BJ (cell line): ENCODE results near the gene LTK. TPM values are rescaled to one million over a fixed set of nuclear protein-coding genes. Genes with fewer than 3 reads are reported as not detected.
"Not testable (repeated sequence)": the region's sequence is repeated elsewhere in the genome, so short reads cannot be mapped to it uniquely, and the experiment has no call there.

ENCODE experiments used
- CTCF ChIA-PET: fragments of 350-600 bp; formaldehyde crosslinking; extraction: SDS; loops from one replicate; lab custom pipeline; 2021; ENCODE audit warnings: antibody characterized with exemption, inconsistent platforms; lab: Yijun Ruan, JAX
- POLR2A ChIA-PET: fragments of 300-600 bp; sonication (Branson Sonifier 250); formaldehyde crosslinking; extraction: SDS; loops from one replicate; lab custom pipeline; 2021; ENCODE audit warnings: antibody characterized with exemption; lab: Charles Lee
- DNase-seq: peaks from one replicate; pipeline ENCODE4 v3.0.0-alpha.2; 2011; ENCODE audit warnings: low read depth
- H3K27me3 ChIP-seq: 2 replicates; pipeline ENCODE4 v1.6.0; 2011; ENCODE audit warnings: low read length; ENCODE audit not compliant: control insufficient read depth, insufficient read depth
- H3K36me3 ChIP-seq: 2 replicates; pipeline ENCODE4 v1.5.1; 2011; ENCODE audit warnings: low read length; ENCODE audit not compliant: control insufficient read depth, insufficient read depth
- H3K4me3 ChIP-seq: 2 replicates; pipeline ENCODE4 v1.5.1; 2011; ENCODE audit warnings: low read depth, mild to moderate bottlenecking, control low read depth, low read length
- polyA plus RNA-seq: library from polyadenylated mRNA; depleted of rRNA; stranded (reverse); fragments of >200 nt; gene quantifications from 2 replicates; pipeline ENCODE4 v1.2.3, GENCODE V29; 2011
- TF ChIP-seq, protein P1 (sequence below): IDR thresholded peaks from 2 replicates; pipeline ENCODE4 v1.5.1; 2011; ENCODE audit warnings: low read depth, mild to moderate bottlenecking, control low read depth, inconsistent platforms, low read length, moderate library complexity; ENCODE audit not compliant: insufficient read depth

Gene LTK
- polyA plus RNA-seq, 1 experiment: 0.11 TPM

DNA sequence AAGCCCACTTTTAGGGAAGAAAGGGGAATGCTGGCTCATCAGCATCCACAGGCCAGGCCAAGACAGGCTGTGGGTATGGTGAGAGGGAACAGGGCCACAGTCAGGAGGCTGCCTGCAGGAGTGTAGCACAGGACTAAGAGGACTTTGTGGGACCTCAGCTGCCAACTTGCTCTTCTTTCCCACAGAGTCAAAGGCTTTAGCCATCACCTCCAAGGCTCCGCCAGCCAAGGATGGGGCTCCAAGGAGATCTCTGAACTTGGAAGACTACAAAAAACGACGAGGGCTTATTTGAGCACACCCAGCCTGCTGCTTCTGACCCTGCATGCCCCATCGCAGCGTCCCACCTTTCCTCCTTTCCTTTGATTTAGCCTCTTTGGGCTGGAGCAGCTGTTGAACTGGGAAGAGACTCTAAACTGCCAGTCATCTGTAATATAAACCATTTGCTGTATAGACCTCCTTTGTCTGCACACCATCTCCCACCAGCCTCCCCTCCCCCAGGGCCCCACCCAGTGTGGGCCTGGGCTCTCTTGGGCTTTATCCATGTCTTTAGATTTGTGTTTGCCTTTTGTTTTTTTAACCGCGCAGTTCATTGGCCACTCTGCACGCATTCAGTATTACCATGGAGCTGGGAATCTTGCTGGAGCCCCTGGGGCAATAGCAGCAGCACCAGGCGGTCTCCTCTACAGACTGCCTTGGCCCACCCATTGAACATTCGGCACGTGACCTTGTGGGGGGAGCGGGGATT, 33.1 kb downstream of the LTK start:
- Histone ChIP-seq H3K36me3 (peaks cover 22% of the 10 kb centered on the region), H3K27me3 (no peaks in the 10 kb centered on the region), H3K4me3 (no peak overlapping the region)
- no peak for DNase-seq
- TF ChIP-seq, protein P1, sequence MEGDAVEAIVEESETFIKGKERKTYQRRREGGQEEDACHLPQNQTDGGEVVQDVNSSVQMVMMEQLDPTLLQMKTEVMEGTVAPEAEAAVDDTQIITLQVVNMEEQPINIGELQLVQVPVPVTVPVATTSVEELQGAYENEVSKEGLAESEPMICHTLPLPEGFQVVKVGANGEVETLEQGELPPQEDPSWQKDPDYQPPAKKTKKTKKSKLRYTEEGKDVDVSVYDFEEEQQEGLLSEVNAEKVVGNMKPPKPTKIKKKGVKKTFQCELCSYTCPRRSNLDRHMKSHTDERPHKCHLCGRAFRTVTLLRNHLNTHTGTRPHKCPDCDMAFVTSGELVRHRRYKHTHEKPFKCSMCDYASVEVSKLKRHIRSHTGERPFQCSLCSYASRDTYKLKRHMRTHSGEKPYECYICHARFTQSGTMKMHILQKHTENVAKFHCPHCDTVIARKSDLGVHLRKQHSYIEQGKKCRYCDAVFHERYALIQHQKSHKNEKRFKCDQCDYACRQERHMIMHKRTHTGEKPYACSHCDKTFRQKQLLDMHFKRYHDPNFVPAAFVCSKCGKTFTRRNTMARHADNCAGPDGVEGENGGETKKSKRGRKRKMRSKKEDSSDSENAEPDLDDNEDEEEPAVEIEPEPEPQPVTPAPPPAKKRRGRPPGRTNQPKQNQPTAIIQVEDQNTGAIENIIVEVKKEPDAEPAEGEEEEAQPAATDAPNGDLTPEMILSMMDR: no peak
- POLR2A ChIA-PET: no interaction called here
- CTCF ChIA-PET: interaction anchor here (0.7 to 1.8 kb wide), 2 partner anchors 15 to 51 kb away, joined by 4 to 6 read pairs; no protein-coding TSS in a partner anchor

- POLR2A ChIA-PET: no interaction called here
- no peak for DNase-seq
- TF ChIP-seq, protein P1: no peak
- Histone ChIP-seq H3K36me3 (peaks cover 26% of the 10 kb centered on the region), H3K27me3 (no peaks in the 10 kb centered on the region), H3K4me3 (no peak overlapping the region)
- CTCF ChIA-PET: interaction anchor here (3.9 kb wide), 1 partner anchor 11 kb away, joined by 33 read pairs; no protein-coding TSS in a partner anchor
Measured at GRCh38 chr15:41476416-41477048, 37.1 kb downstream of the LTK start.

DNA sequence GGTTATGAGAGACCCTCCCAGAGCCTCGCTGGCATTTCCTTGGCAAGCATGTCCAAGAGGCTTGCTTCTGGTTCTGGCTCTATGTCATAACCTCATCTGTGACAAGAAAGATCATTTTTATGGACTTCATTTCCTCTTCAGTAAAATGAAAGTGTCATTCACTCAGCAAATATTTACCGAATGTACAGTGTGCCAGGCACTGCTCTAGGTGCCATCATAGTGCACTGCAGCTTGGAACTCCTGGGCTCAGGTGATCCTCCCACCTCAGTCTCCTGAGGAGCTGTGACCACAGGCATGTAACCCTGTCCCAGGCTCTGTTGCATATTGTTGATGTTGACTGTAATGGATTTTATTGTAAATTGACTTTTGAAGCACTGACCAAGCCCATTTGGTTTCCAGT, 38.7 kb downstream of the LTK start:
- ChIA-PET POLR2A (no interaction called here), CTCF (interaction anchor here (1.3 to 3.9 kb wide), 2 partner anchors 9 to 10 kb away, joined by 4 to 33 read pairs; no protein-coding TSS in a partner anchor)
- Histone ChIP-seq H3K27me3 (no peaks in the 10 kb centered on the region), H3K4me3 (no peak overlapping the region), H3K36me3 (peaks cover 18% of the 10 kb centered on the region)
- TF ChIP-seq, protein P1: no peak
- no peak for DNase-seq

DNA sequence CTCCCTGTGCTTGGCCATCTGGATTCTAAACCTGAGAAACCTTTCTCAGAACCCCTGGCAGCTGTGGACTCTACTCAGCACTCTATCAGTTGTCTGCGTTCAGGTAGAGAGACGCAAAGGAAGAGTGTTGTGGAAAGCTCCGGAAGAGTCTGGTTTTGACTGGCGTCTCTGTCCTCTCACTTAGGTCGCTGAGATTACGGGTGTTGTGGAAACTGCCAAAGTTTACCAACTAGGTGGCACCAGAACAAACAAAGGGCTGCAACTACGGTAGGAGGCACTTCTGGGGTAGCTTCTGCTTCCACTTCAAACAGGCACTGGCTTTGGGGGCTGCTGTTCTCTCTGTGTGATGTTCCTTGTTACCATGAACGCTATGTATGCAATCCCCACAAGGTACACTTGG, 39.2 kb downstream of the LTK start:
- Histone ChIP-seq H3K4me3 (no peak overlapping the region), H3K27me3 (no peaks in the 10 kb centered on the region), H3K36me3 (peaks cover 14% of the 10 kb centered on the region)
- DNase-seq: no peak
- CTCF ChIA-PET: interaction anchor here (1.1 to 3.9 kb wide), 2 partner anchors 7 to 9 kb away, joined by 3 to 33 read pairs; no protein-coding TSS in a partner anchor
- POLR2A ChIA-PET: no interaction called here
- TF ChIP-seq, protein P1: no peak

GRCh38 chr15:41473418-41473817, 40.2 kb downstream of the LTK start:
- peaks cover 13% of the 10 kb centered on the region for H3K36me3 ChIP-seq
- no peak overlapping the region for H3K4me3 ChIP-seq
- no peaks in the 10 kb centered on the region for H3K27me3 ChIP-seq
- POLR2A ChIA-PET: no interaction called here
- no peak for DNase-seq
- TF ChIP-seq, protein P1: no peak
- CTCF ChIA-PET: interaction anchor here (1.1 kb wide), 1 partner anchor 8 kb away, joined by 3 read pairs; no protein-coding TSS in a partner anchor

DNA sequence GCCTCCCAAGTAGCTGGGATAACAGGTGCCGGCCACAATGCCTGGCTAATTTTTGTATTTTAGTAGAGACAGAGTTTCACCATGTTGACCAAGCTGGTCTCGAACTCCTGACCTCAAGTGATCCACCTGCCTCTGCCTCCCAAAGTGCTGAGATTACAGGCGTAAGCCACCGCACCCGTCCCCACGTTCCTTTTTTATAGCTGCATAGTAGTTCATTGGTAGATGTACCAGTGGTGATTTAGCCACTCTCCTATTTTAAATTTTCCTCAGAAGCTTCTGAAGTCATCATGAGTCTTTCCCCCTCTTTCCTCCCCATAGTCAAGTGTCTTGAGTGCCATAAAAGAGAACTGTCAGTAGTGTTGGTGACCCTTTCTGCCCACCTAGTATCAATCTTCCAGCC, 44.0 kb downstream of the LTK start:
- POLR2A ChIA-PET, H3K4me3 ChIP-seq, DNase-seq, H3K27me3 ChIP-seq: not testable (repeated sequence)
- H3K36me3 ChIP-seq: peaks cover 10% of the 10 kb centered on the region
- CTCF ChIA-PET: interaction anchor here (0.7 to 1.3 kb wide), 2 partner anchors 9 to 32 kb away, joined by 3 to 5 read pairs; no protein-coding TSS in a partner anchor
